Measurements from ENCODE around the gene WDR37.

GRCh38 chr10:1180836-1181235, 124.7 kb downstream of the WDR37 start:
- no peak for TF ChIP-seq CTCF (IDR thresholded peaks at IDR 0.05; ENCODE audit: low read depth, low read length, poor library complexity, severe bottlenecking)
- no peak for TF ChIP-seq EZH2phosphoT487 (IDR thresholded peaks at IDR 0.05; ENCODE audit: borderline replicate concordance, low read length)

All from DOHH2 (cell line).